Measurements from ENCODE around the gene APRT.

APRT gene

GRCh38 chr16:88781140-88782077 is 30.3 kb downstream of the APRT start:
- Histone ChIP-seq H3K27ac (ENCODE audit: low read depth in 2 of 2, low read length in 2 of 2) (peak overlapping the region; percentile 7 to 80), H3K36me3 (ENCODE audit: control insufficient read depth in 2 of 2, insufficient read depth in 2 of 2, low read length in 2 of 2) (no peaks in the 10 kb centered on the region), H3K4me3 (ENCODE audit: low read length in 2 of 2) (peak overlapping the region in 1 of 2 donors; percentile 56), H3K4me1 (ENCODE audit: control insufficient read depth in 2 of 2, insufficient read depth in 2 of 2, low read length in 2 of 2) (peaks cover 32 to 45% of the 10 kb centered on the region in 2 donors), H3K9ac (ENCODE audit: low read depth in 1 of 2, low read length in 2 of 2) (peak overlapping the region in 1 of 2 donors; percentile 43), H3K27me3 (ENCODE audit: control insufficient read depth in 2 of 2, insufficient read depth in 2 of 2, low read length in 2 of 2) (no peaks in the 10 kb centered on the region), H3K9me3 (ENCODE audit: control insufficient read depth in 2 of 2, low read length in 2 of 2) (no peaks in the 10 kb centered on the region)

DNA sequence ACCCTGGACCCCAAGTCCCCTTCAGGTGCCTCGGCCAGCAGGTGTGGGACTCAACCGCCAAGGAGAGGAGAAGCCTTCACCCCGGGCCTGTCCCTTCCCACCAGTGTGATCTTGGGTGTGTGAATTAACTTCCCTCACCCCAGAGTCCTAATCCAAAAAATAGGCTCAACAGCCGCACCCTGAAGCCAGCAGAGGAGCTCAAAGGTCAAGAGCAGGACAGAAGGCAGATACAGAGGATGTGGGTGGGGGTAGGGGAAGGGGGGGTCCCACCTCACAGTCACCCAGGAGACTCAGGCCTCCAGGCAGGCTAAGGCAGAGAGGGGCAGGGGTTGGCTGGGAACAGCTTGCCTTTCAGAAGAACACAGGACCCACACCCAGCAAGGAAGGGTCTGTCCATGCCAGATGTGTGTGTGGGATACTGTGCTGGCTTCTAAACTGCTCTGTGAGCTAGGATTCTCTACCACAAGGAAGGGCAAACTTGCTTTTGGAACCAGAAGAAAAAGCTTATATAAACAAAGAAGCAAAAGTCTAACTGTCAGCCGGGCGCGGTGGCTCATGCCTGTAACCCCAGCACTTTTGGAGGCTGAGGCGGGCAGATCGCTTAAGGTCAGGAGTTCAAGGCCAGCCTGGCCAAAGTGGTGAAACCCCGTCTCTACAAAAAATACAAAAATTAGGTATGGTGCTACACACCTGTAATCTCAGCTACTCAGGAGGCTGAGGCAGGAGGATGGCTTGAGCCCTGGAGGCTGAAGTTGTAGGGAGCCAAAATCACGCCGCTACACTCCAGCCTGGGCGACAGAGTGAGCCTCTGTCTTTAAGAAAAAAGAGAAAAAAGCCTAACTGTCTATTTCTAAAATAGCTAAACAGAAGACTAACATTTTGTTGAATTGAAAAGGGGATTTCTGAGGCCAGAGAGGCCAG is 31.3 kb downstream of the APRT start:
- peak overlapping the region in 1 of 2 donors; percentile 56 for H3K4me3 ChIP-seq (ENCODE audit: low read length in 2 of 2)
- peak overlapping the region in 1 of 2 donors; percentile 43 for H3K9ac ChIP-seq (ENCODE audit: low read depth in 1 of 2, low read length in 2 of 2)
- H3K27ac ChIP-seq (ENCODE audit: low read depth in 2 of 2, low read length in 2 of 2): peak overlapping the region; percentile 7 to 80

DNA sequence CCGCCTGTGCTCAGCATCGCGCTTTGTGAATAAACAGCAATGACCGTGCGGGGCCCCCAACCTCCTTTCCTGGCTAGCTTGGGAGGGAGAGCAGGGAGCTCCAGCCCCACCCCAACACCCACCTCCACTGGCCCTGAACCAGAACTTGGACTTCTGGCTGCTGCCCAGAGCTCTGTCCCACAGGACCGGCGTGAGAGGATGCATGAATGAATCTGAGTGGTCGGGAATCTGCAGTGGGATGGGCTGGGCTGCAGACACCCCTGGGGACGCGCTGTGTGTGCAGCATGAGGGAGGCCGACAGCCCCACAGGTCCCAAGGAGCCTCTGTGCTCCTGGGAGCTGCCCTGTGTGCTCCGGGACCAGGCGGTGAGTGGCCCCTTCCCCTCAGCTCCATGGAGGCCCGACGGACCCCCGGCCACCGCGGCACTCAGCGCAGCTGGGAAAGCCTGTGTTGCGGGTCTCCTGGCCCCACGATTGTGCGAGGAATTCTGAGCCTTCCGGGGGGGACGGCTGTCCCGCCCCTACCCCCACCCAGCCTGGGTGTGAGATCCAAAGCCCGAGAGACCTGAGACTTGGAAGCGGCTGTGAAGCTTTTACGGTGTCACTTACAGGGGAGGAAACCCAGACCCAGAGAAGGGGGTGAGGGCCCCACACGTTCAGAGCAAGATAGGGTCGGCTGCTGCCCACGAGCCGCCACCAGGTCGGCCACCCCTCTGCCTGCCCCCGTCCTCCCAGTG is 32.2 kb downstream of the APRT start:
- peaks cover 32 to 41% of the 10 kb centered on the region in 2 donors for H3K4me1 ChIP-seq (ENCODE audit: control insufficient read depth in 2 of 2, insufficient read depth in 2 of 2, low read length in 2 of 2)
- H3K9ac ChIP-seq (ENCODE audit: low read depth in 1 of 2, low read length in 2 of 2): no peak overlapping the region
- H3K27ac ChIP-seq (ENCODE audit: low read depth in 2 of 2, low read length in 2 of 2): peak overlapping the region; percentile 7 to 80
- no peak overlapping the region for H3K4me3 ChIP-seq (ENCODE audit: low read length in 2 of 2)
- H3K9me3 ChIP-seq (ENCODE audit: control insufficient read depth in 2 of 2, low read length in 2 of 2): no peaks in the 10 kb centered on the region
- no peaks in the 10 kb centered on the region for H3K36me3 ChIP-seq (ENCODE audit: control insufficient read depth in 2 of 2, insufficient read depth in 2 of 2, low read length in 2 of 2)
- H3K27me3 ChIP-seq (ENCODE audit: control insufficient read depth in 2 of 2, insufficient read depth in 2 of 2, low read length in 2 of 2): no peaks in the 10 kb centered on the region

More for the DNA sequence above, 31.3 kb downstream of the APRT start:
- Histone ChIP-seq H3K36me3 (ENCODE audit: control insufficient read depth in 2 of 2, insufficient read depth in 2 of 2, low read length in 2 of 2) (no peaks in the 10 kb centered on the region), H3K9me3 (ENCODE audit: control insufficient read depth in 2 of 2, low read length in 2 of 2) (no peaks in the 10 kb centered on the region), H3K4me1 (ENCODE audit: control insufficient read depth in 2 of 2, insufficient read depth in 2 of 2, low read length in 2 of 2) (peaks cover 32 to 41% of the 10 kb centered on the region in 2 donors), H3K27me3 (ENCODE audit: control insufficient read depth in 2 of 2, insufficient read depth in 2 of 2, low read length in 2 of 2) (no peaks in the 10 kb centered on the region)

DNA sequence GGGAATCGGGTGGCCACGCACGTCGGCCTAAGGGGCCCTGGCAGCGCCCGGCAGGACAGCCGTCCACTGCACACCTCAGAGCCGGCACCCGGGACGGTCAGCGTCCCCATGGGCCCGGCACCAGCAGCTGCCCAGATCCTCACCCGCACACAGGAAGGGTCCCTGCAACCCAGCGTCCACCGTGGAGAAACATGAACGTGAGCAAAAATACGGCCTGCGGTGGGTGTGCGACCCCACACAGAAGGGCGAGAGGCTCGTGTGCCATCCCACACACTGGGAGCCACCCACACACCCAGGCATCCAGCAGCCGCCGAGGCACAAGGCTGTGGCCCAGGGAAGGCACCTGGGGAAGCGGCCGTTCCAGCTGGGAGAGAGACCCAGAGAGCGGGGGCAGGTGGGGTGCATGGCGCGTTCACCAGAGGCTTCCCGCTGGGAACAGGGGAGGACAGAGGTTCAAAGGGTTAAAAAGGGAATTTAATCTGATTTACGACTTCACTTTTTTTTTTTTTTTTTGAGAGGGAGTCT is 33.1 kb downstream of the APRT start:
- no peak overlapping the region for H3K27ac ChIP-seq (ENCODE audit: low read depth in 2 of 2, low read length in 2 of 2)
- no peaks in the 10 kb centered on the region for H3K36me3 ChIP-seq (ENCODE audit: control insufficient read depth in 2 of 2, insufficient read depth in 2 of 2, low read length in 2 of 2)
- H3K4me1 ChIP-seq (ENCODE audit: control insufficient read depth in 2 of 2, insufficient read depth in 2 of 2, low read length in 2 of 2): peaks cover 33 to 42% of the 10 kb centered on the region in 2 donors
- no peak overlapping the region for H3K4me3 ChIP-seq (ENCODE audit: low read length in 2 of 2)
- no peak overlapping the region for H3K9ac ChIP-seq (ENCODE audit: low read depth in 1 of 2, low read length in 2 of 2)
- no peaks in the 10 kb centered on the region for H3K27me3 ChIP-seq (ENCODE audit: control insufficient read depth in 2 of 2, insufficient read depth in 2 of 2, low read length in 2 of 2)
- no peaks in the 10 kb centered on the region for H3K9me3 ChIP-seq (ENCODE audit: control insufficient read depth in 2 of 2, low read length in 2 of 2)

- H3K27ac ChIP-seq (ENCODE audit: low read depth in 2 of 2, low read length in 2 of 2): no peak overlapping the region
Observed at GRCh38 chr16:88778271-88778525, 33.5 kb downstream of the APRT start.

DNA sequence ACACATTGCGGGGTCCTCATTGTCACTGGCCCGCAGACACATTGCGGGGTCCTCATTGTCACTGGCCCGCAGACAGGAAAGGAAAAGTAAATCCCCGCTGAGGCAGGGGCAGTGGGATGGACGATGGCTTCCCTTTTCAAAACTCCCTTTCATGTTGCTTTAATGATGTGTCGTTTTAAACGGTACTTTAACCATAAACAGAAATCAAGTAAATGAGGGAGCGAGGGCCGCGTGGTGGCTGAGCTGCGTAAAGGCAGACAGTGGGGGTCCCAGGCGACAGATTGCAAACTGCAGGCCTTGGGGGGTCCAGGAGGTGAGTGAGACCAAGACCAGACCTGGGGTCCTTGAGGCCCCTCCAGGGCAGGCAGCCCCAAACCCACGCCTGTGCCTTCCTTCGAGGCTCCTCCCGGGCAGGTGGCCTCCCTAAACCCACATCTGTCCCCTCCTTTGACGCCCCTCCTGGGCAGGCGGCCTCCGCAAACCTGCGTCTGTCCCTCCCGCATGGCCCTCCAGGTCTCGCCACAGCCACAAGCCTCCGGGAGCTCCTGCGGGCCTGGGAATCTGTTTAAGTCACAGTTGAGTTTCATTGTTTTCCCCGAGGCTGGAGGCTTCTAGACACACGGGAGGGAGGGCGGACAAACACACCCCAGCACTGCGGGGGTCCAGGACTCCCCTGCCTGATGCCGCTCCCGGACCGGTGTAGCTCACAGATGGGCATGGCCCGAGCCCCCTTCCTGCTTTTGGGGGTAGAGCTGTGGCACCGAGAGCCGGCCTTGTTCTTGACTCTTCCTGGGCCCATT is 34.1 kb downstream of the APRT start:
- Histone ChIP-seq H3K4me1 (ENCODE audit: control insufficient read depth in 2 of 2, insufficient read depth in 2 of 2, low read length in 2 of 2) (peaks cover 31 to 40% of the 10 kb centered on the region in 2 donors), H3K9me3 (ENCODE audit: control insufficient read depth in 2 of 2, low read length in 2 of 2) (no peaks in the 10 kb centered on the region), H3K27ac (ENCODE audit: low read depth in 2 of 2, low read length in 2 of 2) (peak overlapping the region in 1 of 2 donors; percentile 16), H3K27me3 (ENCODE audit: control insufficient read depth in 2 of 2, insufficient read depth in 2 of 2, low read length in 2 of 2) (no peaks in the 10 kb centered on the region), H3K9ac (ENCODE audit: low read depth in 1 of 2, low read length in 2 of 2) (no peak overlapping the region), H3K36me3 (ENCODE audit: control insufficient read depth in 2 of 2, insufficient read depth in 2 of 2, low read length in 2 of 2) (no peaks in the 10 kb centered on the region), H3K4me3 (ENCODE audit: low read length in 2 of 2) (no peak overlapping the region)

More at GRCh38 chr16:88778271-88778525, 33.5 kb downstream of the APRT start:
- Histone ChIP-seq H3K4me1 (ENCODE audit: control insufficient read depth in 2 of 2, insufficient read depth in 2 of 2, low read length in 2 of 2) (peaks cover 31 to 40% of the 10 kb centered on the region in 2 donors), H3K9ac (ENCODE audit: low read depth in 1 of 2, low read length in 2 of 2) (no peak overlapping the region), H3K4me3 (ENCODE audit: low read length in 2 of 2) (no peak overlapping the region), H3K27me3 (ENCODE audit: control insufficient read depth in 2 of 2, insufficient read depth in 2 of 2, low read length in 2 of 2) (no peaks in the 10 kb centered on the region), H3K36me3 (ENCODE audit: control insufficient read depth in 2 of 2, insufficient read depth in 2 of 2, low read length in 2 of 2) (no peaks in the 10 kb centered on the region), H3K9me3 (ENCODE audit: control insufficient read depth in 2 of 2, low read length in 2 of 2) (no peaks in the 10 kb centered on the region)

DNA sequence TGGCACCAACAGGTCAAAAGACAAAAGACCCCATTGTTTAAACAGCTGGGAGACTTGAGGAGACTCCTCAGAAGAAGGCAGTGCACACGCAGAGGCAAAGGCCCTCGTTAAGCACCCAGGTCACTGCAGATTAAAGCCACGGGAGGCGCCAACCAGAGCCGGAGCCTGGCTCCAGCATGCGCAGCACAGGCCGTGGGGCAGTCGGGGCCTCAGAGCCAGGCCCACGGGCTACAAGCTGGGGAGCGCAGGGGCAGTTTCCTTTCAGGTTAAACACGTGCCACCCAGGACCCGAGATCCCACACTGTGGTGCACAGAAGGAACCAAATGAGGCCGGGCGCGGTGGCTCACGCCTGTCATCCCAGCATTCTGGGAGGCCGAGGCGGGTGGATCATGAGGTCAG is 35.9 kb downstream of the APRT start:
- Histone ChIP-seq H3K4me3 (ENCODE audit: low read length in 2 of 2) (no peak overlapping the region), H3K27me3 (ENCODE audit: control insufficient read depth in 2 of 2, insufficient read depth in 2 of 2, low read length in 2 of 2) (no peaks in the 10 kb centered on the region), H3K9ac (ENCODE audit: low read depth in 1 of 2, low read length in 2 of 2) (no peak overlapping the region), H3K9me3 (ENCODE audit: control insufficient read depth in 2 of 2, low read length in 2 of 2) (no peaks in the 10 kb centered on the region), H3K36me3 (ENCODE audit: control insufficient read depth in 2 of 2, insufficient read depth in 2 of 2, low read length in 2 of 2) (no peaks in the 10 kb centered on the region), H3K4me1 (ENCODE audit: control insufficient read depth in 2 of 2, insufficient read depth in 2 of 2, low read length in 2 of 2) (peaks cover 28 to 32% of the 10 kb centered on the region in 2 donors), H3K27ac (ENCODE audit: low read depth in 2 of 2, low read length in 2 of 2) (no peak overlapping the region)

DNA sequence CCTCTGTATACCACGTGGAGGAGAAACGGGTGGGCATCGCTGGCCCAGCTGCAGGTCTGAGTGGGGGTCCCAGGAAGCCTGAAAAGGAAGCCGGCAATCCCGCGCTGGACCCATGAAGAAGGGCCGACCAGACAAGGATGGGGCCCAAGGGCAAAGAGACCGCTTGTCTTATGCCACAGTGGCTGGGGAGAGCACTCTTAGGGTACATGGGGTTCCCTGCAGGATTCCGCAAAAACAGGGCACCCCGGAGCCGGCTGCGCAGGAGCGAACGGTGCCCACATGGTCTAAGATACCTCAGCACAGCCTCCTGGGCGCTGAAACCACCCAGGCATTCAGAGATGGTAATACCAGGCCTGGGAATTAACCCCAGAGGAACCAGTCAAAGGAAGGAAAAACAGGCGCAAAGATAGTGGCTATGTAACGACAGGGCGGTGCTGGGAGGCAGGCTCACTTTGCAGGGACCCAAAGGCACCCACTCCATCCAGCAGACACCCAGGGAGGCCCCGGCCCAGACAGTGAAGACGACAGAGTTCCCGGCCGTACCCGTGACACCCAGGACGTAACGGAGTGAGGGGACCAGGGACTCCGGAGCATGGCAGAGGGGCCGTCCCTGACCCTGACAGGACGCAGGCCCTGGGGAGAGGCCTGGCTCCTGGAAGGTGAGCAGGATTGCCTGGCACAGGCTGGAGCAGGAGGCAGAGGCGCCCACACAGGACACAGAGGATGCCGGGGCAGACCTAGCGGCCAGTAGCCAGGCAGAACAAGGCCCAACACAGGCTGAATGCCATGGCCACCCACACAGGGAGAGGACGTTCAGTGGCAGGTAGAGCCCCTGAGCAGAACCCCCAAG is 37.0 kb downstream of the APRT start:
- H3K27ac ChIP-seq (ENCODE audit: low read depth in 2 of 2, low read length in 2 of 2): no peak overlapping the region

More for the DNA sequence above, 37.0 kb downstream of the APRT start:
- Histone ChIP-seq H3K4me3 (ENCODE audit: low read length in 2 of 2) (no peak overlapping the region), H3K9me3 (ENCODE audit: control insufficient read depth in 2 of 2, low read length in 2 of 2) (no peaks in the 10 kb centered on the region), H3K36me3 (ENCODE audit: control insufficient read depth in 2 of 2, insufficient read depth in 2 of 2, low read length in 2 of 2) (no peaks in the 10 kb centered on the region), H3K9ac (ENCODE audit: low read depth in 1 of 2, low read length in 2 of 2) (no peak overlapping the region), H3K4me1 (ENCODE audit: control insufficient read depth in 2 of 2, insufficient read depth in 2 of 2, low read length in 2 of 2) (peaks cover 29 to 33% of the 10 kb centered on the region in 2 donors), H3K27me3 (ENCODE audit: control insufficient read depth in 2 of 2, insufficient read depth in 2 of 2, low read length in 2 of 2) (no peaks in the 10 kb centered on the region)

Data from mucosa of rectum (tissue), 2 donors.